T-helper 2 cell (primary cell): ENCODE measurements around the gene EBF3.
"Not testable (repeated sequence)": the region's sequence is repeated elsewhere in the genome, so short reads cannot be mapped to it uniquely, and the experiment has no call there.

ENCODE experiments used
- DNase-seq, 5 experiments: peaks; one replicate each; pipeline versions ENCODE4 v3.0.0 to v3.0.0-alpha.2; 2012 to 2022

Gene EBF3

GRCh38 chr10:129926066-129927055, 37.7 kb downstream of the EBF3 start:
- DNase-seq, result no peak

GRCh38 chr10:129924375-129925085, 39.5 kb downstream of the EBF3 start:
- DNase-seq, result no peak

GRCh38 chr10:129922598-129923123, 41.4 kb downstream of the EBF3 start:
- DNase-seq, result no peak

GRCh38 chr10:129921801-129922597, 42.1 kb downstream of the EBF3 start:
- no peak for DNase-seq

DNA sequence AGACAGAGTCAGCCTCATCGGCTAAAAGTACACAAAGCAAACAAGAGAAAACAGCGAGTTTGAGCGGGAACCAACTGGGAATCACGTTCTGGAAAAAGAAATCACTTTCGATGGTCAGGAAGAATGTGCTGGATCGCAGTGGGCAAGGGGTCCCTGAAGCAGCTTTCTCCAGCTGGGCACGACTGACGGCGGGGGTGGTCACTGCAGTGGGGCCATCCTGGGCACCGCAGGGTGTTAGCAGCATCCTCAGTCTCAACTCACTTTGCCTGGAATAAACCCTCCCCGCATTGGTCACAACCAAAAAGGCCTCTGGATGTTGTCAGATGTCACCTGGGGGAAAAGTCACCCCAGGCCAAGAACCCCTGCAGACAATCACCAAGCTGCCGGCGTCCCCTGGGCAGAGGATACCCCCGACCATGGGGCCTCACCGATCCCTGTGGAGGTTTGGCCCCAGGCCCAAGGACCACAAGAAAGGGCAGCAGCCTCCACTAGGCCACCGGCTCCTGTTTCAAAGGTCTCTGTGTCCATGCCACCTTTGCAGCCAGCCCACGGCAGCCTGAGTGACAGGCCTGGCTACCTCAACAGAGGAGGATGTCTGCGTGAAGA, 42.9 kb downstream of the EBF3 start:
- no peak for DNase-seq

- not testable (repeated sequence) for DNase-seq
Measured at GRCh38 chr10:129920187-129920586, 43.9 kb downstream of the EBF3 start.

- DNase-seq, result no peak
Measured at GRCh38 chr10:129919358-129919757, 44.7 kb downstream of the EBF3 start.

GRCh38 chr10:129918836-129919235, 45.2 kb downstream of the EBF3 start:
- no peak for DNase-seq

GRCh38 chr10:129918401-129918800, 45.7 kb downstream of the EBF3 start:
- no peak for DNase-seq

DNA sequence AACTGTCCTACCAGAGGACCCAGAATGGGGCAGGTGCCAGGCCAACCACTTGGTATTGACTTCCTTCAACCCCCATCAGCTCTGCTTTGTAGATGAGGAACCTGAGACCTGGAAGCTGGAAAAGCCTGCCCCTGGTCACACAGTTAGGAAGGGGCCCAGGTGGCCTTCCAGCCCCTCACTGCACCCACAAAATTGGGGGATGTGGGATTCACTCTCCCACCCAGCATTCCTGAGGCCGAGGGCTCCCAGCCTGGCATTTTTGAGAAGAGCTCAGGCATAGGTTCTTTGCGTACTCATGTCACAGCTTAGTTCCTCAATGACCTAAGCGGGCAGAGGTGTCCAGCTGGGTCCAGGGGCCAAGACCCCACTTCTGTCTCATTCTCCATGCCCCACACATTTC, 46.1 kb downstream of the EBF3 start:
- no peak for DNase-seq

GRCh38 chr10:129916506-129916995, 47.5 kb downstream of the EBF3 start:
- DNase-seq, result no peak

DNA sequence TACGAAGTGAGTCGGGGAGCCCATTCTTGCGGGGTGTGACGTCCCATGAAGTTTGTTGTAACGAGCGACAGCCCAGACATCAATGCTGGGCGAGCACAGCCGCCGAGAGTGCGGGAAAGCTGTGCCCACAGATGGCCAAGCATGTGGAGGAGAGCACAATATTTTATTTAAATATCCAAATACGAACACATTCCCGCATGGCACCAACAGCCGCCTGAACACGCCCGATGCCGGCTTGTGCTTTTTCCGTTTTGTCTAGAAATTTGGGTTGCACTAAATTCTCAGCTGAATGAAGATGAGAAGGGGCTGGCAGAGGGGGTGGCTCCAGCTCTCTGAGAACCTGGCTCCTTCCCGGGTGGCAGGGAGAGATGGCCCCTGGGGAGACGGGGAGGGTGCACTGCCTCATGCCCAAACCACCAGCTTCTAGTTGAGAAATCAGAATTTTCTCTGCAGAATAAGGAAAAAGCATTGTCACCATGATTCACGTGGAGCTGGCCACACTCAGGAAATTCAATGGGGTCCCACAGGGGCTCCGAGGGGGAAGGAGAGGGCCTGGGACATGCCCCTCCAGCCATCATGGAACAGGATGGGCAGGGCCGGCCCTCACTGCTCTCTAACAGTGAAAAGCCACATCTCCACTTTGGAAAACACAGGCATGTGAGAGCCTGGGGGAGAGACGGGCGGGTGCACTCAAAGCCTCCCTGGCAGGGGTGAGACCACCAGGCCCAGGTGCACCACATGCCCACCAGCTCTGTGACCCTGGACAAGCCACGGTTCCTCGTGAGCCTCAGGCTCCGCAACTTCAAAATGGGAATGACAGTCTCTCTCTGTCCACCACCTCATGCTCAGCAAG, 48.3 kb downstream of the EBF3 start:
- no peak for DNase-seq

- DNase-seq, result no peak
Measured at GRCh38 chr10:129914960-129915359, 49.1 kb downstream of the EBF3 start.

DNA sequence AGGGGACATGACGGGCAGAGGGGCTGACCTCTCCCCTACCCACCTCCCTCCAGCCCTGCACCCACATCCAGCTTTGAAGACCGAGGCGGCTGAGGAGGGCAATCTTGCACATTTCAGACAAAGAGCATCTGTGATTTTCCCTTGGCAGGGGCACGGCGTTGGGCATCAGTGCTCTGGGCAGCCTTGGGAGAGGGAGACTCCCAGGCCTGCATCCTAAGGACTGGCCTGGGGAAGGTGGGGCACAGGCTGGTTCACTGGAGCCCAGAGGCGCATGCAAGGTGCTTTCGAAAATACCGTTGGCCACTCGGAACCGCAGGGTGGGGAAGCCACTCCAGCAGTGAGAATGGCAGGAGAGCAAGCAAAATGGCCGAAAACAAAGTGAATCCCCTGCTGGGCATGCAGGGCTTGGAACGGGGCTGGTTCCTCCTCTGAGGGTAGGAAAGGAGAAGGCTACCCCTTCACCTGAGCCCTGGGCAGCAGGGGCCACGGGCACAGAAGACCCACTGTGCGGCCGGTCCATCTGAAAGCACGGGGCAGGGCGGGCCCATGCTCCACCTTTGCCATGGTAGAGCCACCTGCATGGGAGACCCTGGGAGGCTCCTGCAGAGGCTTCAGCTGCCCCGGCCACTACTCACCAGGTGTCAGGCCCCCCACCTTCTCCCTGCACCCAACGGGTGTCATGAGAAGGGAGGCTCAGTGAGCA, 49.8 kb downstream of the EBF3 start:
- DNase-seq, result no peak

GRCh38 chr10:129912986-129913695, 50.9 kb downstream of the EBF3 start:
- DNase-seq, result no peak

- no peak for DNase-seq
Measured at GRCh38 chr10:129912166-129912917, 51.7 kb downstream of the EBF3 start.

GRCh38 chr10:129911451-129912165, 52.5 kb downstream of the EBF3 start:
- DNase-seq, result no peak

GRCh38 chr10:129910861-129911260, 53.2 kb downstream of the EBF3 start:
- DNase-seq, result no peak
